SK-N-SH (cell line): ENCODE results near the gene TYW1. TPM values are rescaled to one million over a fixed set of nuclear protein-coding genes. Genes with fewer than 3 reads are reported as not detected.
"Not testable (repeated sequence)": the region's sequence is repeated elsewhere in the genome, so short reads cannot be mapped to it uniquely, and the experiment has no call there.

Experiments
- CTCF ChIA-PET: fragments of 300-600, 350-600 bp; formaldehyde crosslinking; extraction: SDS; loops from one replicate; lab custom pipeline; 2021; lab: Yijun Ruan, JAX
- POLR2A ChIA-PET: fragments of 350-600 bp; sonication (Branson Sonifier 250); formaldehyde crosslinking; extraction: SDS; loops from one replicate; lab custom pipeline; 2020; ENCODE audit warnings: antibody characterized with exemption, inconsistent platforms; lab: Yijun Ruan, JAX
- DNase-seq: peaks from one replicate; pipeline ENCODE4 v3.0.0; 2012
- H2AFZ ChIP-seq: fragments of 200-600 bp; sonication (generic); 2 replicates; pipeline ENCODE4 v1.8.1; 2016; ENCODE audit warnings: antibody characterized with exemption, mild to moderate bottlenecking, low read depth
- H3F3A ChIP-seq: fragments of 200-600 bp; sonication (generic); replicated peaks from 2 replicates; pipeline ENCODE3; 2016; ENCODE audit warnings: antibody characterized with exemption, mild to moderate bottlenecking; ENCODE audit not compliant: insufficient read depth
- H3K27ac ChIP-seq, 2 experiments: fragments of 200-500 bp in 1 of 2; fragments of 200-600 bp in 1 of 2; sonication (Bioruptor generic) in 1 of 2; sonication (generic), shearing (Covaris generic) in 1 of 2; 2 replicates each; pipeline versions ENCODE4 v1.5.1 to v1.6.1; 2014 to 2016; ENCODE audit warnings: low read depth in 2 of 2, inconsistent platforms in 1 of 2, low read length in 1 of 2, mild to moderate bottlenecking in 1 of 2, mixed read lengths in 1 of 2
- H3K27me3 ChIP-seq: fragments of 200-600 bp; sonication (generic), shearing (Covaris generic); 2 replicates; pipeline ENCODE4 v1.6.1; 2016; ENCODE audit warnings: mixed run types; ENCODE audit not compliant: insufficient read depth
- H3K36me3 ChIP-seq, 2 experiments: fragments of 200-500 bp in 1 of 2; fragments of 200-600 bp in 1 of 2; sonication (Bioruptor generic) in 1 of 2; sonication (generic) in 1 of 2; replicated peaks in 1 of 2; 2 replicates each; pipeline versions ENCODE3 to v1.5.1; 2014 to 2016; ENCODE audit warnings: low read length in 1 of 2, mild to moderate bottlenecking in 1 of 2; ENCODE audit not compliant: insufficient read depth in 2 of 2, control insufficient read depth in 1 of 2
- H3K4me1 ChIP-seq, 2 experiments: fragments of 200-500 bp in 1 of 2; fragments of 200-600 bp in 1 of 2; sonication (Bioruptor generic) in 1 of 2; sonication (generic), shearing (Covaris generic) in 1 of 2; 2 replicates each; pipeline versions ENCODE4 v1.5.1 to v1.6.1; 2014 to 2016; ENCODE audit warnings: low read depth in 1 of 2, low read length in 1 of 2, mixed run types in 1 of 2; ENCODE audit not compliant: insufficient read depth in 2 of 2, control insufficient read depth in 1 of 2
- H3K4me2 ChIP-seq: fragments of 200-600 bp; sonication (generic), shearing (Covaris generic); 2 replicates; pipeline ENCODE4 v1.6.1; 2017; ENCODE audit warnings: mixed run types
- H3K4me3 ChIP-seq, 2 experiments: fragments of 200-500 bp in 1 of 2; fragments of 200-600 bp in 1 of 2; sonication (Bioruptor generic) in 1 of 2; sonication (generic), shearing (Covaris generic) in 1 of 2; 2 replicates each; pipeline versions ENCODE4 v1.5.1 to v1.8.1; 2014 to 2016; ENCODE audit warnings: low read depth in 2 of 2, inconsistent platforms in 1 of 2, low read length in 1 of 2, mild to moderate bottlenecking in 1 of 2, mixed read lengths in 1 of 2, moderate library complexity in 1 of 2
- H3K79me2 ChIP-seq: fragments of 200-600 bp; sonication (generic); 2 replicates; pipeline ENCODE4 v1.8.1; 2017; ENCODE audit warnings: mild to moderate bottlenecking; ENCODE audit not compliant: insufficient read depth
- H3K9ac ChIP-seq: fragments of 200-600 bp; sonication (generic); 2 replicates; pipeline ENCODE4 v1.6.1; 2017; ENCODE audit warnings: mixed run types
- H3K9me2 ChIP-seq: fragments of 200-600 bp; sonication (generic); 2 replicates; pipeline ENCODE4 v1.6.1; 2017; ENCODE audit warnings: mixed run types
- H3K9me3 ChIP-seq: fragments of 200-600 bp; sonication (generic); 2 replicates; pipeline ENCODE4 v1.6.1; 2017; ENCODE audit warnings: mixed run types, mild to moderate bottlenecking, moderate library complexity
- H4K20me1 ChIP-seq: fragments of 200-600 bp; sonication (generic); 2 replicates; pipeline ENCODE4 v1.6.1; 2017; ENCODE audit warnings: mild to moderate bottlenecking, mixed run types; ENCODE audit not compliant: insufficient read depth
- WGBS: methylation state at CpG from one replicate; pipeline ENCODE4 v1.1.6; 2017; ENCODE audit warnings: low lambda C conversion rate; 5-methylcytosine and 5-hydroxymethylcytosine counted together
- polyA plus RNA-seq, 3 experiments: library from polyadenylated mRNA; depleted of rRNA; stranded (reverse); fragments of >200 nt; gene quantifications; 2 replicates each; pipeline ENCODE4 v1.2.3, GENCODE V29; 2012

TYW1 gene
- polyA plus RNA-seq, 1 of the 3 experiments (the other 2 are of a cell fraction), result 15.0 TPM

- H3K4me2 ChIP-seq, H3K9ac ChIP-seq, H3K4me3 ChIP-seq, H3K4me1 ChIP-seq, H3F3A ChIP-seq, DNase-seq, H3K9me2 ChIP-seq, H3K9me3 ChIP-seq, H3K79me2 ChIP-seq, H3K36me3 ChIP-seq, H3K27me3 ChIP-seq, H2AFZ ChIP-seq, H4K20me1 ChIP-seq, CTCF ChIA-PET, POLR2A ChIA-PET, H3K27ac ChIP-seq: not testable (repeated sequence)
- 95% methylated on average over 7 of the region's 7 CpGs for WGBS
Measured at GRCh38 chr7:67233506-67233905, 236.9 kb downstream of the TYW1 start.

- H3K9me2 ChIP-seq, CTCF ChIA-PET, H3K27ac ChIP-seq, H4K20me1 ChIP-seq, H3K4me2 ChIP-seq, DNase-seq, H3K79me2 ChIP-seq, POLR2A ChIA-PET, H3K9me3 ChIP-seq, H3K27me3 ChIP-seq, H3K4me3 ChIP-seq, H3K4me1 ChIP-seq, H3K9ac ChIP-seq, H2AFZ ChIP-seq, H3F3A ChIP-seq, H3K36me3 ChIP-seq: not testable (repeated sequence)
- WGBS, result 88% methylated on average over 7 of the region's 7 CpGs
Measured at GRCh38 chr7:67236216-67236615, 239.6 kb downstream of the TYW1 start.

- H3K9me2 ChIP-seq, POLR2A ChIA-PET, H3K4me3 ChIP-seq, H3K27me3 ChIP-seq, CTCF ChIA-PET, H3K9ac ChIP-seq, H3K9me3 ChIP-seq, H3K4me1 ChIP-seq, H3K4me2 ChIP-seq, H3K27ac ChIP-seq, H2AFZ ChIP-seq, H3K79me2 ChIP-seq, H3F3A ChIP-seq, H3K36me3 ChIP-seq, DNase-seq, H4K20me1 ChIP-seq: not testable (repeated sequence)
- WGBS, result 100% methylated on average over 1 of the region's 1 CpG
Measured at GRCh38 chr7:67242871-67243270, 246.2 kb downstream of the TYW1 start.

- H3K4me1 ChIP-seq, H3K27ac ChIP-seq, H3K4me3 ChIP-seq, H3K4me2 ChIP-seq, H2AFZ ChIP-seq, H3F3A ChIP-seq, DNase-seq, H3K9me2 ChIP-seq, POLR2A ChIA-PET, H4K20me1 ChIP-seq, H3K27me3 ChIP-seq, H3K9ac ChIP-seq, H3K9me3 ChIP-seq, H3K79me2 ChIP-seq, CTCF ChIA-PET: not testable (repeated sequence)
- H3K36me3 ChIP-seq, result peaks cover 0 to 19% of the 10 kb centered on the region in 2 experiments
- 90% methylated on average over 5 of the region's 5 CpGs for WGBS
Measured at GRCh38 chr7:67248364-67248763, 251.7 kb downstream of the TYW1 start.
